GM12865 (cell line): Measurements from ENCODE around the gene FKBP8.

ENCODE experiments used
- DNase-seq: peaks from one replicate; pipeline ENCODE4 v3.0.0; 2010; ENCODE audit warnings: low read depth
- H3K4me3 ChIP-seq: 2 replicates; pipeline ENCODE4 v1.5.1; 2011; ENCODE audit warnings: mild to moderate bottlenecking, low read depth, low read length, control low read depth
- TF ChIP-seq, protein P1 (sequence below): IDR thresholded peaks from 2 replicates; pipeline ENCODE4 v1.5.1; 2011; ENCODE audit warnings: low read length, control low read depth, low read depth, inconsistent platforms; ENCODE audit not compliant: insufficient read depth; ENCODE audit errors: missing control alignments

FKBP8 gene

DNA sequence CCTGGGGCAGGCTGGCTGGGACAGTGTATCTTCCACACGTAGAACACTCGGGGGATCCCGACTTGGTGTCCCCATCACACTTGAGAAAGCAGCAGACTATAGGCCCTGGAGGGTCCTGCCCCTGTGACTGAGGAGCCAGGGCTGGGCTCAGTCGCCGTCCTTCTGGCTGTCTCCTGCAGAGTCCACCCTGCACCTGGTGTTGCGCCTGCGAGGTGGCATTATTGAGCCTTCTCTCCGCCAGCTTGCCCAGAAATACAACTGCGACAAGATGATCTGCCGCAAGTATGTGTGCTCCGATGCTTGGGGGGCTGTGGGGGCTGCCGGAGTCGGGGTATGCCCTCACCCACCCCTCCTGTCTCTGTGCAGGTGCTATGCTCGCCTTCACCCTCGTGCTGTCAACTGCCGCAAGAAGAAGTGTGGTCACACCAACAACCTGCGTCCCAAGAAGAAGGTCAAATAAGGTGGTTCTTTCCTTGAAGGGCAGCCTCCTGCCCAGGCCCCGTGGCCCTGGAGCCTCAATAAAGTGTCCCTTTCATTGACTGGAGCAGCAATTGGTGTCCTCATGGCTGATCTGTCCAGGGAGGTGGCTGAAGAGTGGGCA, 31.4 kb upstream of the FKBP8 start:
- no peak for DNase-seq
- H3K4me3 ChIP-seq = no peak overlapping the region
- TF ChIP-seq, protein P1, sequence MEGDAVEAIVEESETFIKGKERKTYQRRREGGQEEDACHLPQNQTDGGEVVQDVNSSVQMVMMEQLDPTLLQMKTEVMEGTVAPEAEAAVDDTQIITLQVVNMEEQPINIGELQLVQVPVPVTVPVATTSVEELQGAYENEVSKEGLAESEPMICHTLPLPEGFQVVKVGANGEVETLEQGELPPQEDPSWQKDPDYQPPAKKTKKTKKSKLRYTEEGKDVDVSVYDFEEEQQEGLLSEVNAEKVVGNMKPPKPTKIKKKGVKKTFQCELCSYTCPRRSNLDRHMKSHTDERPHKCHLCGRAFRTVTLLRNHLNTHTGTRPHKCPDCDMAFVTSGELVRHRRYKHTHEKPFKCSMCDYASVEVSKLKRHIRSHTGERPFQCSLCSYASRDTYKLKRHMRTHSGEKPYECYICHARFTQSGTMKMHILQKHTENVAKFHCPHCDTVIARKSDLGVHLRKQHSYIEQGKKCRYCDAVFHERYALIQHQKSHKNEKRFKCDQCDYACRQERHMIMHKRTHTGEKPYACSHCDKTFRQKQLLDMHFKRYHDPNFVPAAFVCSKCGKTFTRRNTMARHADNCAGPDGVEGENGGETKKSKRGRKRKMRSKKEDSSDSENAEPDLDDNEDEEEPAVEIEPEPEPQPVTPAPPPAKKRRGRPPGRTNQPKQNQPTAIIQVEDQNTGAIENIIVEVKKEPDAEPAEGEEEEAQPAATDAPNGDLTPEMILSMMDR = no peak

DNA sequence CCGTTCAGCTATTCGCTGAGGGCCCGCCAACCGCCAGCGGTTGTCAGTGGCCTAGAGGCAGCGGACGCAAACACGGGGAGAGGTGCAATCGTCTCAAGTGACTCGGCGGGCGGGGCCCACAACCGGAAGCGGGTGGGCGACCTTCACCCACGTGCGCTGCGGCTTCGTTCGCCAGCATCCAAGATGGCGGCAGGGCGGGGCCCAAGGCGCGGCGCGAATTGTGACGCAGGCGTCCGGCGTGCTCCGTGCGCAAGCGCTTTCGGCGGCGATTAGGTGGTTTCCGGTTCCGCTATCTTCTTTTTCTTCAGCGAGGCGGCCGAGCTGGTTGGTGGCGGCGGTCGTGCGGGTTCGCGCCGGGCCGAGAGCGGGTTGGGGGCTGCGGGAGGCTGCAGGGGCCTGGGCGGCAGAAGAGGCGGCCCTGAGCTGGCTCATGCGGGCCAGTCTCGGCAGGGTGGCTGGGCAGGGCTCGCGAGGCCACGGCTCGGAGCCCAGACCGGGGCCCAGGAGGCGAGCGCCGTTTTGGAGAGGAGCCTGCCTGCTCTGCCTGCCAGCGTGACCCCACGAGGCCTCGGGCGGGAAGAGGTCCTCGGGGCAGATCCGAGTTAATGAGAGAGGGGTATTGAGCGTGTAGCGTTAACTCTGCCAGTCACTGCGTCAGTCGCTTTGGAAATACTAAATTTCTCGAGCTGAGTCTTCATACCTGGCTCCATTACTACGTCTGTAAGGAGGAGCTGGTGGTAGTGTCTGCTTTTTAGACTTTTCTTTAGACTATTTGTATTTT, 28.4 kb upstream of the FKBP8 start, which contains the start of gene UBA52:
Gene UBA52 (plus strand): TSS at position 294 of the 781 bp plus-strand sequence. CDS start 1,444 bp downstream, outside the sequence.
- TF ChIP-seq, protein P1 = no peak
- peak within 1 kb of the TSS; percentile 100 for H3K4me3 ChIP-seq
- DNase-seq = peak; percentile 99

DNA sequence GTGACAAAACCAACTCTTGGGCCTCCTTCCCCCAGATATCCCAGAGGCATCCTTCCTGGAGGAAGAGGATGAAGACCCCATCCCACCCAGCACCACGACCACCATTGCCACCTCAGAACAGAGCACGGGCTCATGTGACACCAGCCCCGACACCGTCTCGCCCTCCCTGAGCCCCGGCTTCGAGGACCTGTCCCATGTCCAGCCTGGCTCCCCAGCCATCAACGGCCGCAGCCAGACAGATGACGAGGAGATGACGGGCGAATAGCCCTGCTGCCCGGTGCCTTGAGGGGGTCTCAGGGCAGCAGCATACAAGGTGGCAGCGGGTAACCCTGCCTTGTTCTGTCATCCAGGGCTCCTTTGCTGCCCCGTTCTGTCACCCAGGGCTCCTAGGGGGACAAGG, 25.0 kb upstream of the FKBP8 start:
- TF ChIP-seq, protein P1 = no peak
- DNase-seq = no peak
- H3K4me3 ChIP-seq = no peak overlapping the region

DNA sequence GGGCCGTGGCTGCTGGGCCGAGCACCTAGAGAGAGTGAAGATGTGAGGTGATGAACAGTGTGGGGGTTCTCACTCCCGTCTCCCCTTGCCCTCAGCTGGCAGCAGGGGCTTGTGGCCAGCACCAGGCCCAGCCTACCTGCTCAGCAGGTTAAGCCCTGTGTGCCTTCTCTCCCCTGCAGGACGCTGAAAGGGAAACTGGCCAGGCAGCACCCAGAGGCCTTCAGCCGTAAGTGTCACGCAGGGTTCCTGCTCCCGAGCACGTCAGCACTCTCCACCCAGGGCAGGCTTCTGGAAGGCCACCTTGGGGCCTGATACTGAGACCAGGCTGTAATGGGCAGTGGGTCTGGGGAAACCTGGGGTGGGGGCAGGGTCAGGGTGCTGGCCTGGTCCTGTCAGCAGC, 23.6 kb upstream of the FKBP8 start:
- no peak overlapping the region for H3K4me3 ChIP-seq
- TF ChIP-seq, protein P1 = no peak
- DNase-seq = no peak

DNA sequence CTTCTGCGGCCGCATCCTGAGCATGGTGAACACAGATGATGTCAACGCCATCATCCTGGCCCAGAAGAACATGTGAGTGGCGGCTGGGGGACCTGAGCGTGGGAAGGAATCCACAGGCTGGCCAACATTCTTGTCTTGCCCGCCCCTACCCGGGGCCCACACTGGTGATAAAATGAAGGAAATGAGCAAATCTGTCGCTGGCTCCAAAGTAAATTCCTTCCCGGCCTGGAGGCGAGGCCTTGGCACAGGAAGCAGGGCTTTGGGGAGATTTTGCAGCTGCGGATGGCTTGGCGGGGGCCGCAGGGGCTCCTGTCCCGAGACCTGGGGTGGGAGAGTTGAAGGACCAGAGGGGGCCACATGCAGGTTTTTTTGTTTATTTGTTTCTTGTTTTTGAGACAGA, 18.7 kb upstream of the FKBP8 start:
- no peak for DNase-seq
- TF ChIP-seq, protein P1 = no peak
- H3K4me3 ChIP-seq = no peak overlapping the region

DNA sequence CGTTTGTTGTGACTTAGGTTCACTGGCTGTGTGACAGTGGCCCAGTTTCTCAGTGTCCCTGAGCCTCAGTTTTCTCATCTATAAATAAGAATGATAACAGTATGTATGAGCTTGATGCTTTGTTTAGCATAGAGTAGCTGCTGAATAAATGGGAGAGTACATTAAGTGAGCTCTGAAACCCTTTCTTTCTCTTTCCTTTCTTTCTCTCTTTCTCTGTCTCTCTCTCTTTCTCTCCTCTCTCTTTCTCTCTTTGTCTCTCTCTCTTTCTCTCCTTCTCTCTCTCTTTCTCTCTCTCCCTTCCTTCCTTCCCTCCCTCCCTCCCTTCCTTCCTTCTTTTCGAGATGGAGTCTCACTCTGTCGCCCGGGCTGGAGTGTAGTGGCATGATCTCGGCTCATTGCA, 16.3 kb upstream of the FKBP8 start:
- DNase-seq = no peak
- TF ChIP-seq, protein P1 = no peak
- H3K4me3 ChIP-seq = peak overlapping the region; percentile 98; the same call in 1 of the 2 replicates

DNA sequence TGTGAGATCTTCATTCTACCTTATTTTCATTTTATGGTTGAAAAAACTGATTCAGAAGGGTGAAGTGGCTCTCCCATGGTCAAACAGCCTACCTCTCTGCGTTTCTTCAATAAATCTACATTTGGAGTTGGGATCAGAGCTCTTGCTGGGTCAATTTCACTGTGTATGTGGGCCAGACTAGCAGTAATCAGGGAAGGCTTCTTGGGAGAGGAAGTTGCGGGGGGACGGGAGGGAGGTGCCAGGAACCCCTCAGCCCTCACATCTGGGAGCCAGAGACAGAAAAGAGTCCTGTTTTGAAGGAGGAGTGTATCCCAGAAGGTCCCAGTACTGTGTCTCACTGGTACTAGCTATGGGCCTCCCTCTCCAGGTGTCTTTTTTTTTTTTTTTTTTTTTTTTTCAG, 15.2 kb upstream of the FKBP8 start:
- TF ChIP-seq, protein P1 = no peak
- H3K4me3 ChIP-seq = peak overlapping the region; percentile 98
- no peak for DNase-seq
